Astrocyte (in vitro differentiated cells and primary cell): ENCODE measurements around the gene TBKBP1. TPM values are rescaled to one million over a fixed set of nuclear protein-coding genes. Genes with fewer than 3 reads are reported as not detected.

Source experiments
- DNase-seq: peaks from one replicate; pipeline ENCODE4 v3.0.0-alpha.2; 2010; ENCODE audit warnings: low read depth
- FAIRE-seq: peaks from 2 replicates; lab custom pipeline; 2011; peaks lifted over from hg19 to GRCh38; lab: Jason Lieb, UNC
- H2AFZ ChIP-seq: 2 replicates; pipeline ENCODE4 v1.6.0; 2012; ENCODE audit warnings: low read depth, low read length, inconsistent platforms
- H3K27ac ChIP-seq: 2 replicates; pipeline ENCODE4 v1.5.1; 2011; ENCODE audit warnings: low read depth, low read length, inconsistent platforms
- H3K27me3 ChIP-seq: 2 replicates; pipeline ENCODE4 v1.6.0; 2011; ENCODE audit warnings: low read length, inconsistent platforms; ENCODE audit not compliant: insufficient read depth
- H3K36me3 ChIP-seq: 2 replicates; pipeline ENCODE4 v1.5.1; 2011; ENCODE audit warnings: low read length, inconsistent platforms; ENCODE audit not compliant: insufficient read depth
- H3K4me1 ChIP-seq: 2 replicates; pipeline ENCODE4 v1.5.1; 2011; ENCODE audit warnings: low read length, inconsistent platforms; ENCODE audit not compliant: insufficient read depth
- H3K4me2 ChIP-seq: 2 replicates; pipeline ENCODE4 v1.6.0; 2012; ENCODE audit warnings: low read length, inconsistent platforms
- H3K4me3 ChIP-seq: 2 replicates; pipeline ENCODE4 v1.5.1; 2011; ENCODE audit warnings: low read depth, mild to moderate bottlenecking, low read length, inconsistent platforms; ENCODE audit not compliant: insufficient read depth
- H3K79me2 ChIP-seq: 2 replicates; pipeline ENCODE4 v1.6.0; 2012; ENCODE audit warnings: mild to moderate bottlenecking, low read length, inconsistent platforms; ENCODE audit not compliant: insufficient read depth
- H3K9ac ChIP-seq: 2 replicates; pipeline ENCODE4 v1.6.0; 2012; ENCODE audit warnings: mild to moderate bottlenecking, low read length, inconsistent platforms
- H3K9me3 ChIP-seq: 2 replicates; pipeline ENCODE4 v1.5.1; 2012; ENCODE audit warnings: low read depth, mild to moderate bottlenecking, low read length, inconsistent platforms; ENCODE audit not compliant: insufficient read depth
- H4K20me1 ChIP-seq: 2 replicates; pipeline ENCODE4 v1.6.0; 2012; ENCODE audit warnings: low read length, inconsistent platforms; ENCODE audit not compliant: insufficient read depth
- H3K27ac Mint-ChIP-seq: one replicate; pipeline ENCODE4 v1.8.0; 2021; ENCODE audit warnings: mild to moderate bottlenecking, mixed read lengths; ENCODE audit not compliant: unreplicated experiment
- H3K27me3 Mint-ChIP-seq: one replicate; pipeline ENCODE4 v1.8.0; 2021; ENCODE audit warnings: low read depth, mixed read lengths; ENCODE audit not compliant: unreplicated experiment
- H3K36me3 Mint-ChIP-seq: one replicate; pipeline ENCODE4 v1.8.0; 2021; ENCODE audit warnings: low read depth, mixed read lengths; ENCODE audit not compliant: unreplicated experiment
- H3K4me1 Mint-ChIP-seq: one replicate; pipeline ENCODE4 v1.8.0; 2021; ENCODE audit warnings: low read depth, mixed read lengths; ENCODE audit not compliant: unreplicated experiment
- H3K4me3 Mint-ChIP-seq: one replicate; pipeline ENCODE4 v1.8.0; 2021; ENCODE audit warnings: mild to moderate bottlenecking, moderate library complexity, mixed read lengths; ENCODE audit not compliant: unreplicated experiment
- H3K9me3 Mint-ChIP-seq: one replicate; pipeline ENCODE4 v1.8.0; 2021; ENCODE audit warnings: mild to moderate bottlenecking, mixed read lengths; ENCODE audit not compliant: unreplicated experiment
- EZH2 ChIP-seq: IDR thresholded peaks from 2 replicates; pipeline ENCODE4 v1.6.1; 2012; ENCODE audit warnings: mild to moderate bottlenecking, low read length, inconsistent platforms; ENCODE audit not compliant: insufficient read depth
- total RNA-seq: library from RNA; stranded (reverse); gene quantifications from 2 replicates; pipeline ENCODE4 v1.2.1, GENCODE V29; 2021
- TF ChIP-seq, protein P1 (sequence below): IDR thresholded peaks from 2 replicates; pipeline ENCODE4 v1.5.1; 2011; ENCODE audit warnings: low read depth, mild to moderate bottlenecking, inconsistent platforms, low read length, moderate library complexity; ENCODE audit not compliant: insufficient read depth

The TBKBP1 gene
- total RNA-seq, 1 donor from 2014 or later, result 26.7 TPM

DNA sequence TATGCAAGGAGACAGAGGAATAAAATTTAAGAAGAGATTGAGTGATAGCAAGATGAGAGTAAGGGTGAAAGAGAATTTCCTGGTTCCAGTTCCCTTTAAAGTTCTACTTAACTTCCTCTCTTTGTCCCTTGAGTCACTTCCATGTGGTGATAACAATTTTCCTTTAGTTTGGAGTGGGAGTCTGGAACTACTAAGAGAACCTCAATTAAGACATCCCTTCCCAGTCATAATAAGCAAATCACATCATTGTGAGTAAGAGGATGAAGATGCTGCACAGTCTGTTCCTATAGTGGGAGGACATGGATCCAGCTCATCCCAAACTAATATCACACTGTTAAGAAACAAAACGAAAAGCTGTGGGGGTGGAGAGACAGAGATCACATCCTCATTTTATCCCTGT is 63.4 kb downstream of the TBKBP1 start:
- H3K9ac ChIP-seq, result no peak overlapping the region
- Mint-ChIP-seq H3K27me3 (peaks cover 51% of the 10 kb centered on the region), H3K36me3 (peaks cover 3% of the 10 kb centered on the region), H3K4me1 (no peaks in the 10 kb centered on the region), H3K4me3 (no peak overlapping the region), H3K9me3 (peaks cover 21% of the 10 kb centered on the region), H3K27ac (no peak overlapping the region)
- no peak overlapping the region for H3K27ac ChIP-seq
- no peaks in the 10 kb centered on the region for H3K36me3 ChIP-seq
- H3K9me3 ChIP-seq, result peaks cover 3% of the 10 kb centered on the region
- no peak overlapping the region for H2AFZ ChIP-seq
- H4K20me1 ChIP-seq, result no peaks in the 10 kb centered on the region
- H3K4me1 ChIP-seq, result no peaks in the 10 kb centered on the region
- TF ChIP-seq, protein P1, sequence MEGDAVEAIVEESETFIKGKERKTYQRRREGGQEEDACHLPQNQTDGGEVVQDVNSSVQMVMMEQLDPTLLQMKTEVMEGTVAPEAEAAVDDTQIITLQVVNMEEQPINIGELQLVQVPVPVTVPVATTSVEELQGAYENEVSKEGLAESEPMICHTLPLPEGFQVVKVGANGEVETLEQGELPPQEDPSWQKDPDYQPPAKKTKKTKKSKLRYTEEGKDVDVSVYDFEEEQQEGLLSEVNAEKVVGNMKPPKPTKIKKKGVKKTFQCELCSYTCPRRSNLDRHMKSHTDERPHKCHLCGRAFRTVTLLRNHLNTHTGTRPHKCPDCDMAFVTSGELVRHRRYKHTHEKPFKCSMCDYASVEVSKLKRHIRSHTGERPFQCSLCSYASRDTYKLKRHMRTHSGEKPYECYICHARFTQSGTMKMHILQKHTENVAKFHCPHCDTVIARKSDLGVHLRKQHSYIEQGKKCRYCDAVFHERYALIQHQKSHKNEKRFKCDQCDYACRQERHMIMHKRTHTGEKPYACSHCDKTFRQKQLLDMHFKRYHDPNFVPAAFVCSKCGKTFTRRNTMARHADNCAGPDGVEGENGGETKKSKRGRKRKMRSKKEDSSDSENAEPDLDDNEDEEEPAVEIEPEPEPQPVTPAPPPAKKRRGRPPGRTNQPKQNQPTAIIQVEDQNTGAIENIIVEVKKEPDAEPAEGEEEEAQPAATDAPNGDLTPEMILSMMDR, result no peak
- no peak for TF ChIP-seq EZH2
- H3K4me2 ChIP-seq, result no peak overlapping the region
- FAIRE-seq, result no peak
- DNase-seq, result no peak
- H3K79me2 ChIP-seq, result no peaks in the 10 kb centered on the region
- H3K4me3 ChIP-seq, result no peak overlapping the region
- H3K27me3 ChIP-seq, result peaks cover 22% of the 10 kb centered on the region

DNA sequence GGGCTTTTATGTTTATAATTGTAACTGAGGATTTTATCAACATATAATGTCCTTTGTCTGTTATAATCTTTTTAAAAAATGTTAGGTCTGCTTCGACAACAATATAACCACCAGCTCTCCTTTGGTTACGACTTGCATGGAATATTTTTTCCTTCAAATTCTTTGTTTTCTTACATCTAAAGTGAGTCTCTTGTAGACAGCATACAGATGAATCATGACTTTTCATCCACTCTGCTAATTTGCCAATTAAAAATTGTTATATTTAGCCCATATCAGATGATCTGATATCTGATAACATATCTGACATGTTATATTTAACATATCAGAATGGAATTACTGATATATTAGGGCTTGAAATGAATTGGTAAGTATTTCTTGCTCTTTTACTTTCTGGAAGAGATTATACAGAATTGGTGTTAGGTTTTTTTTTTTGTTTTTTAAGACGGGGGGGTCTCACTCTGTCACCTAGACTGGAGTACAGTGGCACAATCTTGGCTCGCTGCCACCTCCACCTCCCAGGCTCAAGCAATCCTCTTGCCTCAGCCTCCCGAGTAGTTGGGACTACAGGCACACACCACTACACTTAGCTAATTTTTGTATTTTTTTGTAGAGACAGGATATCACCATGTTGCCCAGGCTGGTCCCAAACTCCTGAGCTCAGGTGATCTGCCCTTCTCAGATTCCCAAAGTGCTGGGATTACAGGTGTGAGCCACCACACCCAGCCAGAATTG is 66.6 kb downstream of the TBKBP1 start:
- Histone ChIP-seq H2AFZ (no peak overlapping the region), H4K20me1 (no peaks in the 10 kb centered on the region), H3K4me2 (no peak overlapping the region), H3K36me3 (no peaks in the 10 kb centered on the region), H3K4me3 (no peak overlapping the region), H3K79me2 (no peaks in the 10 kb centered on the region), H3K9ac (no peak overlapping the region), H3K9me3 (peaks cover 4% of the 10 kb centered on the region), H3K27ac (no peak overlapping the region), H3K4me1 (no peaks in the 10 kb centered on the region), H3K27me3 (peaks cover 22% of the 10 kb centered on the region)
- no peak overlapping the region for H3K4me3 Mint-ChIP-seq
- H3K27me3 Mint-ChIP-seq, result peaks cover 45% of the 10 kb centered on the region
- FAIRE-seq, result no peak
- H3K36me3 Mint-ChIP-seq, result peaks cover 3% of the 10 kb centered on the region
- no peak for DNase-seq
- H3K27ac Mint-ChIP-seq, result no peak overlapping the region
- TF ChIP-seq, protein P1, result no peak
- TF ChIP-seq EZH2, result no peak
- H3K9me3 Mint-ChIP-seq, result peaks cover 23% of the 10 kb centered on the region
- H3K4me1 Mint-ChIP-seq, result no peaks in the 10 kb centered on the region

Other genes starting within 250 kb of the TBKBP1 start
- gene NPEPPS, start 163.1 kb upstream of the TBKBP1 start, total RNA-seq, result 112 and 143 TPM in 2 replicates
- 467 and 491 TPM in 2 replicates for gene KPNB1, start 44.2 kb upstream of the TBKBP1 start, total RNA-seq
- gene TBX21, start 39.1 kb downstream of the TBKBP1 start, total RNA-seq, result not detected in 2 replicates
- 20.7 and 21.4 TPM in 2 replicates for gene OSBPL7, start 127.6 kb downstream of the TBKBP1 start, total RNA-seq
- 29.8 and 33.2 TPM in 2 replicates for gene MRPL10, start 137.4 kb downstream of the TBKBP1 start, total RNA-seq
- 0.30 and 0.62 TPM in 2 replicates for gene LRRC46, start 137.5 kb downstream of the TBKBP1 start, total RNA-seq
- gene SCRN2, start 147.1 kb downstream of the TBKBP1 start, total RNA-seq, result 17.5 and 19.4 TPM in 2 replicates
- gene SP6, start 157.0 kb downstream of the TBKBP1 start, total RNA-seq, result 1.3 and 1.6 TPM in 2 replicates
- gene SP2, start 202.1 kb downstream of the TBKBP1 start, total RNA-seq, result 12.1 and 13.0 TPM in 2 replicates
- gene PNPO, start 247.4 kb downstream of the TBKBP1 start, total RNA-seq, result 12.0 and 14.1 TPM in 2 replicates